WTC11 (cell line): ENCODE data around the gene NDUFS6. TPM values are rescaled to one million over a fixed set of nuclear protein-coding genes. Genes with fewer than 3 reads are reported as not detected.

ENCODE experiments used
- ATAC-seq: fragments of 200-7000 bp; cut with Tn5 transposase; 2 replicates; pipeline ENCODE4 v1.10.0; 2021; ENCODE audit warnings: mild to moderate bottlenecking, moderate library complexity
- CTCF ChIA-PET: fragments of 300-600 bp; sonication (Branson Sonifier 250); formaldehyde crosslinking; loops from one replicate; lab custom pipeline; 2021; ENCODE audit warnings: antibody characterized with exemption; lab: Charles Lee
- POLR2A ChIA-PET: fragments of 350-600 bp; sonication (Branson Sonifier 250); formaldehyde crosslinking; loops from one replicate; lab custom pipeline; 2021; ENCODE audit warnings: antibody characterized with exemption; lab: Charles Lee
- DNase-seq: peaks from one replicate; pipeline ENCODE4 v3.0.0; 2021; ENCODE audit warnings: low spot score
- H3K27ac Mint-ChIP-seq: 2 replicates; pipeline ENCODE4 v1.8.0; 2021; ENCODE audit warnings: mixed read lengths
- H3K27me3 Mint-ChIP-seq: 2 replicates; pipeline ENCODE4 v1.8.0; 2021; ENCODE audit warnings: low read depth, mild to moderate bottlenecking, moderate library complexity, mixed read lengths
- H3K36me3 Mint-ChIP-seq: 2 replicates; pipeline ENCODE4 v1.8.0; 2021; ENCODE audit warnings: mixed read lengths
- H3K4me1 Mint-ChIP-seq: 2 replicates; pipeline ENCODE4 v1.8.0; 2022; ENCODE audit warnings: mixed read lengths
- H3K4me3 Mint-ChIP-seq: 2 replicates; pipeline ENCODE4 v1.8.0; 2021; ENCODE audit warnings: mild to moderate bottlenecking, moderate library complexity, mixed read lengths
- H3K9me3 Mint-ChIP-seq: 2 replicates; pipeline ENCODE4 v1.8.0; 2021; ENCODE audit warnings: mixed read lengths
- ATF1 ChIP-seq: sonication (generic); formaldehyde crosslinking; IDR thresholded peaks from 2 replicates; pipeline ENCODE4 v1.8.1; 2023; ENCODE audit warnings: mild to moderate bottlenecking, moderate library complexity, missing genetic modification reagents
- ATF2 ChIP-seq: sonication (generic); formaldehyde crosslinking; IDR thresholded peaks from 2 replicates; pipeline ENCODE4 v1.8.1; 2022; ENCODE audit warnings: low read depth, missing genetic modification reagents, borderline replicate concordance
- CREB1 ChIP-seq: sonication (generic); formaldehyde crosslinking; IDR thresholded peaks from 2 replicates; pipeline ENCODE4 v1.8.0; 2023; ENCODE audit warnings: mild to moderate bottlenecking, missing genetic modification reagents
- FOXJ3 ChIP-seq: sonication (generic); formaldehyde crosslinking; IDR thresholded peaks from 2 replicates; pipeline ENCODE4 v1.9.0; 2021; ENCODE audit warnings: missing genetic modification reagents, mild to moderate bottlenecking, borderline replicate concordance
- FOXP1 ChIP-seq: sonication (generic); formaldehyde crosslinking; IDR thresholded peaks from 2 replicates; pipeline ENCODE4 v1.8.0; 2022; ENCODE audit warnings: missing genetic modification reagents, mild to moderate bottlenecking, moderate library complexity, borderline replicate concordance
- HMGA2 ChIP-seq: fragments of 250-450 bp; sonication (Bioruptor Pico); IDR thresholded peaks from 2 replicates; pipeline ENCODE4 v1.4.0; 2021; ENCODE audit warnings: mild to moderate bottlenecking, moderate library complexity
- NFATC4 ChIP-seq: fragments of 250-450 bp; sonication (Bioruptor Pico); IDR thresholded peaks from 2 replicates; pipeline ENCODE4 v1.9.0; 2021; ENCODE audit warnings: mild to moderate bottlenecking
- NR2C2 ChIP-seq: sonication (generic); formaldehyde crosslinking; IDR thresholded peaks from 2 replicates; pipeline ENCODE4 v1.8.0; 2022; ENCODE audit warnings: mild to moderate bottlenecking, missing genetic modification reagents
- OVOL2 ChIP-seq: fragments of 250-450 bp; sonication (Bioruptor Pico); IDR thresholded peaks from 2 replicates; pipeline ENCODE4 v1.9.0; 2021; ENCODE audit warnings: mild to moderate bottlenecking, borderline replicate concordance
- SMAD3 ChIP-seq: sonication (generic); formaldehyde crosslinking; IDR thresholded peaks from 2 replicates; pipeline ENCODE4 v1.8.0; 2022; ENCODE audit warnings: missing genetic modification reagents, mild to moderate bottlenecking, borderline replicate concordance
- USF2 ChIP-seq: sonication (generic); formaldehyde crosslinking; IDR thresholded peaks from 2 replicates; pipeline ENCODE4 v1.8.1; 2023; ENCODE audit warnings: mild to moderate bottlenecking, missing genetic modification reagents, moderate library complexity
- ZBTB43 ChIP-seq: sonication (generic); formaldehyde crosslinking; IDR thresholded peaks from 2 replicates; pipeline ENCODE4 v1.8.1; 2023; ENCODE audit warnings: mild to moderate bottlenecking, missing genetic modification reagents
- ZNF121 ChIP-seq: sonication (generic); formaldehyde crosslinking; IDR thresholded peaks from 2 replicates; pipeline ENCODE4 v1.8.0; 2023; ENCODE audit warnings: missing genetic modification reagents
- ZNF138 ChIP-seq: sonication (generic); formaldehyde crosslinking; conservative IDR thresholded peaks from 2 replicates; pipeline ENCODE4 v1.8.1; 2022; ENCODE audit warnings: mild to moderate bottlenecking, moderate library complexity, missing genetic modification reagents
- ZNF219 ChIP-seq: sonication (generic); formaldehyde crosslinking; IDR thresholded peaks from 2 replicates; pipeline ENCODE4 v1.8.0; 2023; ENCODE audit warnings: missing genetic modification reagents, mild to moderate bottlenecking, borderline replicate concordance
- ZNF396 ChIP-seq: fragments of 250-450 bp; sonication (Bioruptor Pico); IDR thresholded peaks from 2 replicates; pipeline ENCODE4 v1.8.0; 2021; ENCODE audit warnings: mild to moderate bottlenecking, moderate library complexity, borderline replicate concordance
- ZNF512 ChIP-seq: sonication (generic); formaldehyde crosslinking; IDR thresholded peaks from 2 replicates; pipeline ENCODE4 v1.8.1; 2022; ENCODE audit warnings: missing genetic modification reagents, borderline replicate concordance
- ZNF532 ChIP-seq: fragments of 250-450 bp; sonication (Bioruptor Pico); IDR thresholded peaks from 2 replicates; pipeline ENCODE4 v1.9.0; 2021; ENCODE audit warnings: mild to moderate bottlenecking, borderline replicate concordance
- total RNA-seq: library from RNA; stranded (reverse); gene quantifications from 3 replicates; pipeline ENCODE4 v1.2.3, GENCODE V29; 2021

Gene NDUFS6
- total RNA-seq, 1 experiment from 2014 or later = 84.3 TPM

- Mint-ChIP-seq H3K9me3 (no peaks in the 10 kb centered on the region), H3K4me3 (no peak overlapping the region), H3K4me1 (peaks cover 16% of the 10 kb centered on the region), H3K36me3 (no peaks in the 10 kb centered on the region), H3K27me3 (peaks cover 4% of the 10 kb centered on the region), H3K27ac (no peak overlapping the region)
- ATAC-seq (no peak), DNase-seq (no peak)
- ChIA-PET CTCF (no interaction called here), POLR2A (no interaction called here)
- TF ChIP-seq ATF1 (CRISPR knock-in tag) (no peak), HMGA2 (CRISPR knock-in tag) (no peak), ZNF532 (no peak), ZNF396 (CRISPR knock-in tag) (no peak)
These were observed 38.9 kb downstream of the NDUFS6 start for GRCh38 chr5:1840071-1840547.

DNA sequence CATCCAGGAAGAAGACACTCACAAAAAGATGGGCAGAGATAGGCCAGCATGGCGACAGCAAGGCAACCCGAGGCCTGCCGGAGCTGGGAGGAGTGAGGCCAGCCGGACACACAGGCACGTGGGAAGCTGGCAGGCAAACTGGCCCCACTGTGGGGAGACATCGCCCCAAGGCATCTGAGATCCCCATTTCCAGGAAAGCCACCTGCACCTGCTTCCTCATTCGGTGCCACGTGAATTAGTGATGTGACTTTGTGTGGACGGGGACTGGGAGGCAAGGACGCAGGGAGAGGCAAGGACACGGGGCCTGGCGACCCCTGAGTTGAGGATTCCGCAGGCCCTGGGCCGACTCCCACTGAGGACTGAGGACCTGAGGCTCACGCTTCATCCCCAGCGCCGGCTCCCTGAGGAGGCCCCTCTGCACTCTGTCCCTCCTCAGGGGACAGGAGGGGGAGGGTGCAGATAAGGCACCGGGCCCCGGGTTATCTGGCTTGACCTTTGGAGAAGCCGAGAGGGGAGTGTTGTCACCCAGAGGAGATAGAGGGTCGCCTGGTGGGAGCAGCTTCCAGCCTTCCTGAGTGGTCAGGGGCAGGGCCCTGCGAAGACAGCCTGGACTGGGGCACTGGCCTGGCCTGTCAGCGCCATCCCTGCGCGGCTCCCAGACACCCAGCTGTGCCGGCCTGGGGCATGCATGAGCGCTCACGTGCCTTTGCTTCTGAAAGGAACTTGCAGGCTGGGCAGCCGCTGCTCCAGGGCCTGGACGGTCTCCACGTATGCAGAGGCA is 39.7 kb downstream of the NDUFS6 start:
- H3K9me3 Mint-ChIP-seq = no peaks in the 10 kb centered on the region
- TF ChIP-seq USF2 (CRISPR knock-in tag) (peak; percentile 59), ZNF121 (no peak)
- TF ChIP-seq, all 79 proteins: peak for 1
- no peak overlapping the region for H3K27ac Mint-ChIP-seq
- ATAC-seq = peak; percentile 75
- no peaks in the 10 kb centered on the region for H3K36me3 Mint-ChIP-seq
- H3K27me3 Mint-ChIP-seq = peaks cover 4% of the 10 kb centered on the region
- H3K4me1 Mint-ChIP-seq = peaks cover 9% of the 10 kb centered on the region
- no peak overlapping the region for H3K4me3 Mint-ChIP-seq
- peak; percentile 56 for DNase-seq
- POLR2A ChIA-PET = no interaction called here
- CTCF ChIA-PET = no interaction called here

- no peaks in the 10 kb centered on the region for H3K36me3 Mint-ChIP-seq
These were observed 41.0 kb downstream of the NDUFS6 start for GRCh38 chr5:1842004-1842819.

More at GRCh38 chr5:1842004-1842819, 41.0 kb downstream of the NDUFS6 start:
- no peak overlapping the region for H3K27ac Mint-ChIP-seq
- no peak for DNase-seq
- ATAC-seq = no peak
- no peak for TF ChIP-seq ZNF219
- no peak for TF ChIP-seq FOXJ3 (CRISPR knock-in tag)
- TF ChIP-seq ATF2 = no peak
- no peak for TF ChIP-seq CREB1 (CRISPR knock-in tag)
- TF ChIP-seq ZNF138 (CRISPR knock-in tag) = no peak
- TF ChIP-seq ATF1 (CRISPR knock-in tag) = no peak
- TF ChIP-seq ZNF512 = no peak
- no peak for TF ChIP-seq NFATC4
- no peak for TF ChIP-seq FOXP1 (CRISPR knock-in tag)
- TF ChIP-seq SMAD3 (CRISPR knock-in tag) = no peak
- TF ChIP-seq ZBTB43 (CRISPR knock-in tag) = no peak
- no peak for TF ChIP-seq NR2C2 (CRISPR knock-in tag)
- no peak for TF ChIP-seq OVOL2 (CRISPR knock-in tag)
- ChIA-PET CTCF (no interaction called here), POLR2A (no interaction called here)
- no peaks in the 10 kb centered on the region for H3K9me3 Mint-ChIP-seq
- H3K27me3 Mint-ChIP-seq = peaks cover 9% of the 10 kb centered on the region
- H3K4me3 Mint-ChIP-seq = no peak overlapping the region
- peaks cover 4% of the 10 kb centered on the region for H3K4me1 Mint-ChIP-seq
